ENCODE measurements around the gene TEF. TPM values are rescaled to one million over a fixed set of nuclear protein-coding genes. Genes with fewer than 3 reads are reported as not detected.

TEF gene
- polyA plus RNA-seq, 1 of the 3 experiments (the other 2 are of a cell fraction), result 3.6 TPM

DNA sequence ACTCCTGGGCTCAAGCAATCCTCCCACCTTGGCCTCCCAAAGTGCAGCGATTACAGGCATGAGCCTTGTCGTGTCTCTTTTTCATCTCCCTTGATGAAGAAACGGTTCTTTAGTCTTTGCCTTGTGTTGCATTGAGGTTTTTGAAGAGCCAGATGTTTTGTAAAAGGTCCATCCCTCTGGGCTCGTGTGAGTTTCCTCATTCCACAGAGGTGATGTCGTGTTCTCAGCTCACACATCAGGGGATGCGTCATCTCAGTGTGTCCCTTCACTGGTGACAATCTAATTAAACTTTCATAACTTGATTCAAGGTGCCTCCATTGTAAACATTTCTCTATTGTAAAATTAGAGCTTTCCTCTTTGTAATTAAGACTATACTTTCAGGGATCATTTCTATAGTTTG, 29.7 kb upstream of the TEF start:
- H3K36me3 ChIP-seq (replicated peaks in 1 of 2; ENCODE audit: control insufficient read depth in 1 of 2, insufficient read depth in 2 of 2, low read length in 1 of 2), result peaks cover 0 to 18% of the 10 kb centered on the region in 2 experiments
- ChIA-PET CTCF (no interaction called here), POLR2A (no interaction called here)

More for the DNA sequence above, 29.7 kb upstream of the TEF start:
- H3K4me3 ChIP-seq (ENCODE audit: low read depth in 2 of 2, low read length in 1 of 2), result no peak overlapping the region
- no peak overlapping the region for H2AFZ ChIP-seq (ENCODE audit: low read depth)
- 100% methylated on average over 2 of the region's 6 CpGs for WGBS (ENCODE audit: low lambda C conversion rate)
- no peak overlapping the region for H3K4me2 ChIP-seq
- no peak overlapping the region for H3K9ac ChIP-seq
- H3K4me1 ChIP-seq (ENCODE audit: control insufficient read depth in 1 of 2, insufficient read depth in 2 of 2, low read depth in 1 of 2, low read length in 1 of 2), result no peaks in the 10 kb centered on the region
- H3F3A ChIP-seq (replicated peaks; ENCODE audit: insufficient read depth), result no peaks in the 10 kb centered on the region
- no peak for DNase-seq
- no peaks in the 10 kb centered on the region for H3K9me3 ChIP-seq
- no peaks in the 10 kb centered on the region for H4K20me1 ChIP-seq (ENCODE audit: insufficient read depth)
- H3K27me3 ChIP-seq (ENCODE audit: insufficient read depth), result no peaks in the 10 kb centered on the region
- no peaks in the 10 kb centered on the region for H3K79me2 ChIP-seq (ENCODE audit: insufficient read depth)
- H3K9me2 ChIP-seq, result no peaks in the 10 kb centered on the region
- TF ChIP-seq FOXJ3 (CRISPR knock-in tag; IDR thresholded peaks at IDR 0.05) (no peak), NFIC (IDR thresholded peaks at IDR 0.05; ENCODE audit: borderline replicate concordance) (no peak), FOSL2 (IDR thresholded peaks at IDR 0.05; ENCODE audit: borderline replicate concordance, low read depth) (no peak), TCF12 (IDR thresholded peaks at IDR 0.05) (no peak), RXRA (IDR thresholded peaks at IDR 0.05; ENCODE audit: borderline replicate concordance, low read depth) (no peak), RAD21 (IDR thresholded peaks at IDR 0.05; ENCODE audit: low read length) (no peak), FOXM1 (IDR thresholded peaks at IDR 0.05; ENCODE audit: low read depth) (no peak), JUND (IDR thresholded peaks at IDR 0.05) (no peak), GATA2 (CRISPR knock-in tag; IDR thresholded peaks at IDR 0.05) (no peak), SMC3 (IDR thresholded peaks at IDR 0.05; ENCODE audit: low read depth, low read length) (no peak), CHD2 (IDR thresholded peaks at IDR 0.05; ENCODE audit: low read length, partially characterized antibody) (no peak)
- TF ChIP-seq, protein P1, sequence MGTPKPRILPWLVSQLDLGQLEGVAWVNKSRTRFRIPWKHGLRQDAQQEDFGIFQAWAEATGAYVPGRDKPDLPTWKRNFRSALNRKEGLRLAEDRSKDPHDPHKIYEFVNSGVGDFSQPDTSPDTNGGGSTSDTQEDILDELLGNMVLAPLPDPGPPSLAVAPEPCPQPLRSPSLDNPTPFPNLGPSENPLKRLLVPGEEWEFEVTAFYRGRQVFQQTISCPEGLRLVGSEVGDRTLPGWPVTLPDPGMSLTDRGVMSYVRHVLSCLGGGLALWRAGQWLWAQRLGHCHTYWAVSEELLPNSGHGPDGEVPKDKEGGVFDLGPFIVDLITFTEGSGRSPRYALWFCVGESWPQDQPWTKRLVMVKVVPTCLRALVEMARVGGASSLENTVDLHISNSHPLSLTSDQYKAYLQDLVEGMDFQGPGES (IDR thresholded peaks at IDR 0.05; ENCODE audit: low read depth, low read length), result no peak
- TF ChIP-seq, protein P2, sequence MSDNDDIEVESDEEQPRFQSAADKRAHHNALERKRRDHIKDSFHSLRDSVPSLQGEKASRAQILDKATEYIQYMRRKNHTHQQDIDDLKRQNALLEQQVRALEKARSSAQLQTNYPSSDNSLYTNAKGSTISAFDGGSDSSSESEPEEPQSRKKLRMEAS (IDR thresholded peaks at IDR 0.05; ENCODE audit: low read depth), result no peak
- TF ChIP-seq, protein P3, sequence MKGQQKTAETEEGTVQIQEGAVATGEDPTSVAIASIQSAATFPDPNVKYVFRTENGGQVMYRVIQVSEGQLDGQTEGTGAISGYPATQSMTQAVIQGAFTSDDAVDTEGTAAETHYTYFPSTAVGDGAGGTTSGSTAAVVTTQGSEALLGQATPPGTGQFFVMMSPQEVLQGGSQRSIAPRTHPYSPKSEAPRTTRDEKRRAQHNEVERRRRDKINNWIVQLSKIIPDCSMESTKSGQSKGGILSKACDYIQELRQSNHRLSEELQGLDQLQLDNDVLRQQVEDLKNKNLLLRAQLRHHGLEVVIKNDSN (IDR thresholded peaks at IDR 0.05; ENCODE audit: borderline replicate concordance, low read depth), result no peak
- TF ChIP-seq, protein P4, sequence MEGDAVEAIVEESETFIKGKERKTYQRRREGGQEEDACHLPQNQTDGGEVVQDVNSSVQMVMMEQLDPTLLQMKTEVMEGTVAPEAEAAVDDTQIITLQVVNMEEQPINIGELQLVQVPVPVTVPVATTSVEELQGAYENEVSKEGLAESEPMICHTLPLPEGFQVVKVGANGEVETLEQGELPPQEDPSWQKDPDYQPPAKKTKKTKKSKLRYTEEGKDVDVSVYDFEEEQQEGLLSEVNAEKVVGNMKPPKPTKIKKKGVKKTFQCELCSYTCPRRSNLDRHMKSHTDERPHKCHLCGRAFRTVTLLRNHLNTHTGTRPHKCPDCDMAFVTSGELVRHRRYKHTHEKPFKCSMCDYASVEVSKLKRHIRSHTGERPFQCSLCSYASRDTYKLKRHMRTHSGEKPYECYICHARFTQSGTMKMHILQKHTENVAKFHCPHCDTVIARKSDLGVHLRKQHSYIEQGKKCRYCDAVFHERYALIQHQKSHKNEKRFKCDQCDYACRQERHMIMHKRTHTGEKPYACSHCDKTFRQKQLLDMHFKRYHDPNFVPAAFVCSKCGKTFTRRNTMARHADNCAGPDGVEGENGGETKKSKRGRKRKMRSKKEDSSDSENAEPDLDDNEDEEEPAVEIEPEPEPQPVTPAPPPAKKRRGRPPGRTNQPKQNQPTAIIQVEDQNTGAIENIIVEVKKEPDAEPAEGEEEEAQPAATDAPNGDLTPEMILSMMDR (IDR thresholded peaks at IDR 0.05), result no peak
- TF ChIP-seq, protein P5, sequence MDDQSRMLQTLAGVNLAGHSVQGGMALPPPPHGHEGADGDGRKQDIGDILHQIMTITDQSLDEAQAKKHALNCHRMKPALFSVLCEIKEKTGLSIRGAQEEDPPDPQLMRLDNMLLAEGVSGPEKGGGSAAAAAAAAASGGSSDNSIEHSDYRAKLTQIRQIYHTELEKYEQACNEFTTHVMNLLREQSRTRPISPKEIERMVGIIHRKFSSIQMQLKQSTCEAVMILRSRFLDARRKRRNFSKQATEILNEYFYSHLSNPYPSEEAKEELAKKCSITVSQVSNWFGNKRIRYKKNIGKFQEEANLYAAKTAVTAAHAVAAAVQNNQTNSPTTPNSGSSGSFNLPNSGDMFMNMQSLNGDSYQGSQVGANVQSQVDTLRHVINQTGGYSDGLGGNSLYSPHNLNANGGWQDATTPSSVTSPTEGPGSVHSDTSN (IDR thresholded peaks at IDR 0.05), result no peak
- no peak overlapping the region for H3K27ac ChIP-seq (ENCODE audit: low read depth in 2 of 2, low read length in 1 of 2)

Measured in SK-N-SH (cell line).